ENCODE measurements around the gene XCR1.

GRCh38 chr3:45978006-45978761, 49.1 kb downstream of the XCR1 start:
- TF ChIP-seq CTCF (IDR thresholded peaks at IDR 0.05; ENCODE audit: control extremely low read depth in 1 of 3, insufficient read depth in 1 of 3, low read depth in 1 of 3, low read length in 3 of 3) (no peak), EP300 (IDR thresholded peaks at IDR 0.05; ENCODE audit: borderline replicate concordance in 1 of 2, low read depth in 2 of 2, low read length in 2 of 2) (no peak), KDM1A (IDR thresholded peaks at IDR 0.05; ENCODE audit: borderline replicate concordance, low read length) (no peak), YY1 (IDR thresholded peaks at IDR 0.05; ENCODE audit: low read depth, low read length) (no peak), KDM4A (IDR thresholded peaks at IDR 0.05; ENCODE audit: low read depth, low read length, severe bottlenecking) (no peak), RAD21 (IDR thresholded peaks at IDR 0.05 in 1 of 2, conservative IDR thresholded peaks at IDR 0.05 in 1 of 2; ENCODE audit: low read depth in 2 of 2, low read length in 2 of 2) (no peak), CBX5 (IDR thresholded peaks at IDR 0.05; ENCODE audit: low read depth, low read length) (no peak), POLR2A (IDR thresholded peaks at IDR 0.05; ENCODE audit: control extremely low read depth in 1 of 2, low read depth in 2 of 2, low read length in 2 of 2) (no peak), SP4 (IDR thresholded peaks at IDR 0.05; ENCODE audit: low read length) (no peak), ZNF274 (IDR thresholded peaks at IDR 0.05; ENCODE audit: borderline replicate concordance, extremely low read depth, low read length) (no peak)

Data from H1 (cell line).